Thyroid gland (tissue), 4 donors: ENCODE results near the gene CAPZB.
"Not testable (repeated sequence)": the region's sequence is repeated elsewhere in the genome, so short reads cannot be mapped to it uniquely, and the experiment has no call there.

ENCODE experiments used
- CTCF ChIP-seq, 6 experiments: fragments of 200-600 bp in 3 of 6; fragments of 450-650 bp in 3 of 6; sonication (generic) in 3 of 6; IDR thresholded peaks; one replicate each; pipeline ENCODE4 v1.5.1; 2016 to 2019; ENCODE audit warnings: antibody characterized with exemption in 6 of 6, mild to moderate bottlenecking in 2 of 6, inconsistent platforms in 1 of 6, moderate library complexity in 1 of 6
- POLR2A ChIP-seq, 2 donors: fragments of 450-650 bp; IDR thresholded peaks; one replicate each; pipeline ENCODE4 v1.6.1; 2017; ENCODE audit warnings: antibody characterized with exemption in 2 of 2, mild to moderate bottlenecking in 2 of 2, moderate library complexity in 1 of 2

- TF ChIP-seq CTCF, POLR2A (IDR thresholded peaks at IDR 0.05): not testable (repeated sequence)
Observed at GRCh38 chr1:19502284-19502683, 16.9 kb upstream of the CAPZB start.
